HepG2 (cell line): ENCODE results near the gene TRIM66. TPM values are rescaled to one million over a fixed set of nuclear protein-coding genes. Genes with fewer than 3 reads are reported as not detected.

Source experiments
- BCL6 ChIP-seq: IDR thresholded peaks from 2 replicates; pipeline ENCODE4 v1.6.1; 2016; ENCODE audit warnings: missing genetic modification reagents, missing compliant biosample characterization
- BORCS8-MEF2B ChIP-seq: sonication (generic); formaldehyde crosslinking; IDR thresholded peaks from 2 replicates; pipeline ENCODE4 v1.8.0; 2022; ENCODE audit warnings: mild to moderate bottlenecking, missing genetic modification reagents
- EED ChIP-seq: sonication (generic); formaldehyde crosslinking; IDR thresholded peaks from 2 replicates; pipeline ENCODE4 v1.5.0; 2020; ENCODE audit warnings: mild to moderate bottlenecking, missing genetic modification reagents
- HDAC1 ChIP-seq: sonication (generic); formaldehyde crosslinking; IDR thresholded peaks from 2 replicates; pipeline ENCODE4 v1.5.1; 2020; ENCODE audit warnings: mild to moderate bottlenecking, missing genetic modification reagents
- HDAC6 ChIP-seq: fragments of 200-600 bp; sonication (generic); IDR thresholded peaks from 2 replicates; pipeline ENCODE4 v1.7.0; 2017; ENCODE audit warnings: mild to moderate bottlenecking, antibody characterized with exemption, low read length, low read depth
- HOXA5 ChIP-seq: sonication (generic); formaldehyde crosslinking; IDR thresholded peaks from 2 replicates; pipeline ENCODE4 v1.4.0; 2020; ENCODE audit warnings: missing genetic modification reagents
- KLF9 ChIP-seq: IDR thresholded peaks from 2 replicates; pipeline ENCODE4 v1.6.1; 2016; ENCODE audit warnings: low read depth
- MLLT10 ChIP-seq: sonication (generic); formaldehyde crosslinking; IDR thresholded peaks from 2 replicates; pipeline ENCODE4 v1.4.0; 2020; ENCODE audit warnings: missing genetic modification reagents
- PRPF4 ChIP-seq: fragments of 200-400 bp; formaldehyde crosslinking; IDR thresholded peaks from 2 replicates; pipeline ENCODE4 v1.6.1; 2016; ENCODE audit warnings: low read length, low read depth; ENCODE audit not compliant: poor library complexity, severe bottlenecking
- SMARCC2 ChIP-seq: fragments of 450-650 bp; IDR thresholded peaks from 2 replicates; pipeline ENCODE4 v1.6.1; 2017; ENCODE audit warnings: antibody characterized with exemption, mild to moderate bottlenecking
- TAF15 ChIP-seq: fragments of 200-400 bp; formaldehyde crosslinking; IDR thresholded peaks from one replicate; pipeline ENCODE4 v1.6.1; 2018; ENCODE audit warnings: mild to moderate bottlenecking, low read depth, low read length; ENCODE audit not compliant: poor library complexity, severe bottlenecking
- YEATS2 ChIP-seq: sonication (generic); formaldehyde crosslinking; IDR thresholded peaks from 2 replicates; pipeline ENCODE4 v1.4.0; 2020; ENCODE audit warnings: missing genetic modification reagents, borderline replicate concordance
- ZFP41 ChIP-seq: sonication (generic); formaldehyde crosslinking; IDR thresholded peaks from 2 replicates; pipeline ENCODE4 v1.4.0; 2020; ENCODE audit warnings: mild to moderate bottlenecking, missing genetic modification reagents, borderline replicate concordance
- ZNF44 ChIP-seq: sonication (generic); formaldehyde crosslinking; IDR thresholded peaks from 2 replicates; pipeline ENCODE4 v1.5.1; 2020; ENCODE audit warnings: mild to moderate bottlenecking, missing genetic modification reagents
- polyA plus RNA-seq, 8 experiments: library from polyadenylated mRNA; depleted of rRNA in 3 of 8; stranded (reverse) in 7 of 8; unstranded in 1 of 8; fragments of >200 nt; fragmentation: Illumina TruSeq in 4 of 8; extraction: Trizol in 4 of 8; gene quantifications; 2 replicates each; pipeline versions ENCODE4 v1.2.1 to v1.2.3, GENCODE V29; 2011 to 2016; ENCODE audit warnings: low read depth in 4 of 8, missing spikeins in 1 of 8, mixed read lengths in 1 of 8; ENCODE audit not compliant: insufficient read depth in 1 of 8
- total RNA-seq, 5 experiments: library from RNA; depleted of rRNA; stranded (reverse); fragments of >200 nt; fragmentation: Illumina TruSeq; extraction: Trizol; gene quantifications; 2 replicates each; pipeline ENCODE4 v1.2.3, GENCODE V29; 2016; ENCODE audit warnings: low read depth in 1 of 5
- TF ChIP-seq, protein P1 (sequence below): sonication (generic); formaldehyde crosslinking; conservative IDR thresholded peaks from 2 replicates; pipeline ENCODE4 v1.8.1; 2023; ENCODE audit warnings: missing genetic modification reagents
- TF ChIP-seq, protein P2 (sequence below), 2 experiments: sonication (generic) in 1 of 2; formaldehyde crosslinking in 1 of 2; IDR thresholded peaks; 2 replicates each; pipeline versions ENCODE4 v1.4.0 to v1.6.1; 2016 to 2020; ENCODE audit warnings: borderline replicate concordance in 1 of 2, low read depth in 1 of 2, mild to moderate bottlenecking in 1 of 2, missing genetic modification reagents in 1 of 2
- TF ChIP-seq, protein P3 (sequence below): sonication (generic); formaldehyde crosslinking; IDR thresholded peaks from 2 replicates; pipeline ENCODE4 v1.4.0; 2020; ENCODE audit warnings: mild to moderate bottlenecking, missing genetic modification reagents, borderline replicate concordance

TRIM66 gene
- total and polyA plus RNA-seq, 2 of the 13 experiments (the other 11 are each of a cell fraction or from before 2014, with no cell fraction given): 4.9 to 6.1 TPM

DNA sequence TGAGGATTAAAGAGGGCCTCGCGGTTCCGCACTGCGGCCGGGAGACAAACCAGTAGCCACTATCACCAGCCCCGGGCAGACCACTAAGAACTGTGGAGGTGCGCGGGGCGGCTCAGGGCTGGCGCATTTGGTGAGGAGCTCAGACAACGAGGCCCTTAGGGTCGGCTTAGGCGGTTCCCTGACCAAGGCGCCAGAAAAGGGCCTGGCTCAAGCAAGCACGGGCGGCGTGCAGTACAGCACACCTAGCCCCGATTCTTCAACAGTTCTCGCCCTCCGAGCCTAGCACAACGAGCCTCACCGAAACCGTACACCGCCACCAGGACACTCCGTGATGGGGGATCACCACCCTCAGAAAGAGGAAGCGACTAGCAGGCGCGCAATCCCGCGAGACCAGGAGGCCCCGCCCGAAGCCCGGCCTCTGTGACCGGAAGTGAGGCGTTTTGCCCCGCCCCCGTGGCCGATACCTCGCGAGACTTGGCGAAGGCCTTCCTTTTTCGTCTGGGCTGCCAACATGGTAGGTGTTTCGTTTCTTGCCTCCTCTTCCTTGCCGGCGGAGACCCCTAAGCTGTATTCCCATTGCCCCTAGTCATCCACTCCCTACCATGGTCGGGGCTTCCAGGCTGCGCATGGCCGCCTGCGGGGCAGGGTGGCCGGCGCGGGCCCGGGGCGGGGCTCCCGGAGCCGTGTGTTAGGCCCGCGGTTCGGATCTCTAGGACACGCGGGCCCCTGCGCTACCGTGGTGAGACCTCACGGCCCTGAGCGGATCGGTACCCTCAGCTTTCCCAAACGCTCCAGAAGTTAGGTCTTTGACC lies at the start of gene TRIM66, which contains the start of gene RPL27A (continued):
- TF ChIP-seq HDAC6 (no peak), SMARCC2 (no peak), MLLT10 (no peak), PRPF4 (no peak), BORCS8-MEF2B (CRISPR knock-in tag) (peak; percentile 68; the same call in 1 of the 2 replicates), YEATS2 (CRISPR knock-in tag) (peak; percentile 99), BCL6 (CRISPR knock-in tag) (no peak), TAF15 (no peak), ZNF44 (CRISPR knock-in tag) (peak; percentile 68; the same call in 1 of the 2 replicates), ZFP41 (0 out of 2 replicates have a peak, but pooled peaks have one; percentile 83), HOXA5 (peak; percentile 77), HDAC1 (CRISPR knock-in tag) (peak; percentile 80), EED (CRISPR knock-in tag) (peak; percentile 93), KLF9 (0 out of 2 replicates have a peak, but pooled peaks have one; percentile 90)
- TF ChIP-seq, protein P1, sequence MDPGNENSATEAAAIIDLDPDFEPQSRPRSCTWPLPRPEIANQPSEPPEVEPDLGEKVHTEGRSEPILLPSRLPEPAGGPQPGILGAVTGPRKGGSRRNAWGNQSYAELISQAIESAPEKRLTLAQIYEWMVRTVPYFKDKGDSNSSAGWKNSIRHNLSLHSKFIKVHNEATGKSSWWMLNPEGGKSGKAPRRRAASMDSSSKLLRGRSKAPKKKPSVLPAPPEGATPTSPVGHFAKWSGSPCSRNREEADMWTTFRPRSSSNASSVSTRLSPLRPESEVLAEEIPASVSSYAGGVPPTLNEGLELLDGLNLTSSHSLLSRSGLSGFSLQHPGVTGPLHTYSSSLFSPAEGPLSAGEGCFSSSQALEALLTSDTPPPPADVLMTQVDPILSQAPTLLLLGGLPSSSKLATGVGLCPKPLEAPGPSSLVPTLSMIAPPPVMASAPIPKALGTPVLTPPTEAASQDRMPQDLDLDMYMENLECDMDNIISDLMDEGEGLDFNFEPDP (CRISPR knock-in tag): no peak
- TF ChIP-seq, protein P2, sequence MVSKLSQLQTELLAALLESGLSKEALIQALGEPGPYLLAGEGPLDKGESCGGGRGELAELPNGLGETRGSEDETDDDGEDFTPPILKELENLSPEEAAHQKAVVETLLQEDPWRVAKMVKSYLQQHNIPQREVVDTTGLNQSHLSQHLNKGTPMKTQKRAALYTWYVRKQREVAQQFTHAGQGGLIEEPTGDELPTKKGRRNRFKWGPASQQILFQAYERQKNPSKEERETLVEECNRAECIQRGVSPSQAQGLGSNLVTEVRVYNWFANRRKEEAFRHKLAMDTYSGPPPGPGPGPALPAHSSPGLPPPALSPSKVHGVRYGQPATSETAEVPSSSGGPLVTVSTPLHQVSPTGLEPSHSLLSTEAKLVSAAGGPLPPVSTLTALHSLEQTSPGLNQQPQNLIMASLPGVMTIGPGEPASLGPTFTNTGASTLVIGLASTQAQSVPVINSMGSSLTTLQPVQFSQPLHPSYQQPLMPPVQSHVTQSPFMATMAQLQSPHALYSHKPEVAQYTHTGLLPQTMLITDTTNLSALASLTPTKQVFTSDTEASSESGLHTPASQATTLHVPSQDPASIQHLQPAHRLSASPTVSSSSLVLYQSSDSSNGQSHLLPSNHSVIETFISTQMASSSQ (IDR thresholded peaks at IDR 0.05; ENCODE audit: low read depth): no peak
- TF ChIP-seq, protein P2 (CRISPR knock-in tag; IDR thresholded peaks at IDR 0.05; ENCODE audit: borderline replicate concordance): peak; percentile 64; the same call in 1 of the 2 replicates
- TF ChIP-seq, protein P3, sequence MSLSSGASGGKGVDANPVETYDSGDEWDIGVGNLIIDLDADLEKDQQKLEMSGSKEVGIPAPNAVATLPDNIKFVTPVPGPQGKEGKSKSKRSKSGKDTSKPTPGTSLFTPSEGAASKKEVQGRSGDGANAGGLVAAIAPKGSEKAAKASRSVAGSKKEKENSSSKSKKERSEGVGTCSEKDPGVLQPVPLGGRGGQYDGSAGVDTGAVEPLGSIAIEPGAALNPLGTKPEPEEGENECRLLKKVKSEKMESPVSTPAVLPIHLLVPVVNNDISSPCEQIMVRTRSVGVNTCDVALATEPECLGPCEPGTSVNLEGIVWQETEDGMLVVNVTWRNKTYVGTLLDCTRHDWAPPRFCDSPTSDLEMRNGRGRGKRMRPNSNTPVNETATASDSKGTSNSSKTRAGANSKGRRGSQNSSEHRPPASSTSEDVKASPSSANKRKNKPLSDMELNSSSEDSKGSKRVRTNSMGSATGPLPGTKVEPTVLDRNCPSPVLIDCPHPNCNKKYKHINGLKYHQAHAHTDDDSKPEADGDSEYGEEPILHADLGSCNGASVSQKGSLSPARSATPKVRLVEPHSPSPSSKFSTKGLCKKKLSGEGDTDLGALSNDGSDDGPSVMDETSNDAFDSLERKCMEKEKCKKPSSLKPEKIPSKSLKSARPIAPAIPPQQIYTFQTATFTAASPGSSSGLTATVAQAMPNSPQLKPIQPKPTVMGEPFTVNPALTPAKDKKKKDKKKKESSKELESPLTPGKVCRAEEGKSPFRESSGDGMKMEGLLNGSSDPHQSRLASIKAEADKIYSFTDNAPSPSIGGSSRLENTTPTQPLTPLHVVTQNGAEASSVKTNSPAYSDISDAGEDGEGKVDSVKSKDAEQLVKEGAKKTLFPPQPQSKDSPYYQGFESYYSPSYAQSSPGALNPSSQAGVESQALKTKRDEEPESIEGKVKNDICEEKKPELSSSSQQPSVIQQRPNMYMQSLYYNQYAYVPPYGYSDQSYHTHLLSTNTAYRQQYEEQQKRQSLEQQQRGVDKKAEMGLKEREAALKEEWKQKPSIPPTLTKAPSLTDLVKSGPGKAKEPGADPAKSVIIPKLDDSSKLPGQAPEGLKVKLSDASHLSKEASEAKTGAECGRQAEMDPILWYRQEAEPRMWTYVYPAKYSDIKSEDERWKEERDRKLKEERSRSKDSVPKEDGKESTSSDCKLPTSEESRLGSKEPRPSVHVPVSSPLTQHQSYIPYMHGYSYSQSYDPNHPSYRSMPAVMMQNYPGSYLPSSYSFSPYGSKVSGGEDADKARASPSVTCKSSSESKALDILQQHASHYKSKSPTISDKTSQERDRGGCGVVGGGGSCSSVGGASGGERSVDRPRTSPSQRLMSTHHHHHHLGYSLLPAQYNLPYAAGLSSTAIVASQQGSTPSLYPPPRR: peak; percentile 31; the same call in 1 of the 2 replicates
